Mesendoderm (in vitro differentiated cells): Measurements from ENCODE around the gene DYNC1LI1.
"Not testable (repeated sequence)": the region's sequence is repeated elsewhere in the genome, so short reads cannot be mapped to it uniquely, and the experiment has no call there.

ENCODE experiments used
- DNase-seq: peaks from one replicate; pipeline ENCODE4 v3.0.0; 2013
- H2AK5ac ChIP-seq: 2 replicates; pipeline ENCODE4 v1.6.1; 2013; ENCODE audit warnings: low read length, inconsistent platforms
- H2BK120ac ChIP-seq: 2 replicates; pipeline ENCODE4 v1.6.1; 2013; ENCODE audit warnings: low read depth, mild to moderate bottlenecking, low read length, moderate library complexity, mixed read lengths
- H2BK15ac ChIP-seq: replicated peaks from 2 replicates; pipeline ENCODE4 v1.6.1; 2013; ENCODE audit warnings: low read depth, mild to moderate bottlenecking, moderate library complexity
- H2BK5ac ChIP-seq: 2 replicates; pipeline ENCODE4 v1.6.1; 2013; ENCODE audit warnings: low read length, inconsistent platforms
- H3K18ac ChIP-seq: 2 replicates; pipeline ENCODE4 v1.6.1; 2013; ENCODE audit warnings: mild to moderate bottlenecking, low read length, mixed read lengths
- H3K23ac ChIP-seq: one replicate; pipeline ENCODE4 v1.6.1; 2013; ENCODE audit warnings: low read length
- H3K27ac ChIP-seq: 2 replicates; pipeline ENCODE4 v1.5.1; 2013; ENCODE audit warnings: low read depth, mild to moderate bottlenecking, inconsistent platforms, low read length, moderate library complexity
- H3K27me3 ChIP-seq: 2 replicates; pipeline ENCODE4 v1.6.1; 2013; ENCODE audit warnings: low read length, control low read depth, mild to moderate bottlenecking, inconsistent platforms; ENCODE audit not compliant: insufficient read depth, poor library complexity
- H3K36me3 ChIP-seq: 2 replicates; pipeline ENCODE4 v1.6.1; 2013; ENCODE audit warnings: low read length, inconsistent platforms; ENCODE audit not compliant: control insufficient read depth, insufficient read depth
- H3K4ac ChIP-seq: one replicate; pipeline ENCODE4 v1.6.1; 2013; ENCODE audit warnings: low read depth, mild to moderate bottlenecking, low read length, moderate library complexity
- H3K4me1 ChIP-seq: 2 replicates; pipeline ENCODE4 v1.6.1; 2013; ENCODE audit warnings: low read depth, low read length, inconsistent platforms; ENCODE audit not compliant: control insufficient read depth
- H3K4me2 ChIP-seq: 2 replicates; pipeline ENCODE4 v1.6.1; 2013; ENCODE audit warnings: low read length
- H3K4me3 ChIP-seq: 2 replicates; pipeline ENCODE4 v1.5.1; 2013; ENCODE audit warnings: mild to moderate bottlenecking, low read length
- H3K56ac ChIP-seq: one replicate; pipeline ENCODE4 v1.6.1; 2013; ENCODE audit warnings: low read length
- H3K79me1 ChIP-seq: 2 replicates; pipeline ENCODE4 v1.6.1; 2013; ENCODE audit warnings: low read length, inconsistent platforms
- H3K79me2 ChIP-seq: 2 replicates; pipeline ENCODE4 v1.6.1; 2013; ENCODE audit warnings: mild to moderate bottlenecking, low read length; ENCODE audit not compliant: control insufficient read depth, insufficient read depth
- H3K9ac ChIP-seq: 2 replicates; pipeline ENCODE4 v1.6.1; 2013; ENCODE audit warnings: low read length, inconsistent platforms
- H4K5ac ChIP-seq: one replicate; pipeline ENCODE4 v1.6.1; 2013; ENCODE audit warnings: low read length
- H4K8ac ChIP-seq: one replicate; pipeline ENCODE4 v1.6.1; 2013; ENCODE audit warnings: low read depth, mild to moderate bottlenecking, control low read depth, low read length, moderate library complexity
- WGBS: extraction: QIAGEN DNeasy Blood & Tissue Kit; methylation state at CpG from one replicate; pipeline ENCODE4 v1.1.7; 2013; ENCODE audit warnings: low lambda C conversion rate, missing lambda C conversion rate; ENCODE audit not compliant: insufficient coverage; ENCODE audit errors: extremely low coverage; 5-methylcytosine and 5-hydroxymethylcytosine counted together

DYNC1LI1 gene

GRCh38 chr3:32531010-32531647 is 39.5 kb downstream of the DYNC1LI1 start:
- no peak for DNase-seq
- Histone ChIP-seq H3K56ac (no peak overlapping the region), H3K23ac (no peak overlapping the region), H3K4me3 (no peak overlapping the region), H2BK120ac (no peak overlapping the region), H3K27ac (no peak overlapping the region), H3K79me2 (no peaks in the 10 kb centered on the region), H2BK5ac (no peak overlapping the region), H3K18ac (no peak overlapping the region), H3K79me1 (peaks cover 2% of the 10 kb centered on the region), H3K4me2 (no peak overlapping the region), H3K4ac (no peak overlapping the region), H3K27me3 (no peaks in the 10 kb centered on the region), H3K36me3 (no peaks in the 10 kb centered on the region), H4K5ac (no peak overlapping the region), H3K4me1 (no peaks in the 10 kb centered on the region), H3K9ac (no peak overlapping the region), H2BK15ac (no peak overlapping the region), H2AK5ac (no peak overlapping the region), H4K8ac (no peak overlapping the region)

- no peak overlapping the region for H3K27ac ChIP-seq
- no peaks in the 10 kb centered on the region for H3K79me2 ChIP-seq
- H3K27me3 ChIP-seq = no peaks in the 10 kb centered on the region
- H3K79me1 ChIP-seq = no peaks in the 10 kb centered on the region
- H3K18ac ChIP-seq = no peak overlapping the region
- H3K4ac ChIP-seq = no peak overlapping the region
- no peak overlapping the region for H4K8ac ChIP-seq
- H3K23ac ChIP-seq = no peak overlapping the region
- H2AK5ac ChIP-seq = no peak overlapping the region
- no peak overlapping the region for H2BK120ac ChIP-seq
- no peak overlapping the region for H4K5ac ChIP-seq
- H2BK15ac ChIP-seq = no peak overlapping the region
- no peak overlapping the region for H3K9ac ChIP-seq
- no peak overlapping the region for H3K56ac ChIP-seq
- no peak for DNase-seq
- no peak overlapping the region for H3K4me3 ChIP-seq
- no peak overlapping the region for H3K4me2 ChIP-seq
- H3K4me1 ChIP-seq = no peaks in the 10 kb centered on the region
- H3K36me3 ChIP-seq = no peaks in the 10 kb centered on the region
- H2BK5ac ChIP-seq = no peak overlapping the region
Measured at GRCh38 chr3:32525720-32526119, 44.9 kb downstream of the DYNC1LI1 start.

DNA sequence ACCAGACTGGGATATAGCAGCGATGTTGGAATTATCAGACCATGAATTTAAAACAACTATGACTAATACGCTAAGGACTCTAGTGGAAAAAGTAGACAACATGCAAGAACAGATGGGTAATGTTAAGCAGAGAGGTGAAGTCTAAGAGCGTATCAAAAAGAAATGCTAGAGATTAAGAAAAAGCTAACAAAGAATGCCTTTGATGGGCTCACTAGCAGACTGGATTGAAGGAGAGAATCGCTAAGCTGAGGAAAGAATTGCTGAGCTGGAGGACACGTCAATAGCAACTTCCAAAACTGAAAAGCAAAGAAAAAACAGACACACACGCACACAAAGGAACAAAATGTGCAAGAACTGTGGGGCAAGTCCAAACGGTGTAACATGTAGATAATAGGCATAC is 48.0 kb downstream of the DYNC1LI1 start:
- H4K8ac ChIP-seq = no peak overlapping the region
- no peak overlapping the region for H3K4me3 ChIP-seq
- no peak overlapping the region for H3K9ac ChIP-seq
- no peak overlapping the region for H3K4me2 ChIP-seq
- no CpG with 5 or more reads among the region's 7 CpGs for WGBS
- no peak overlapping the region for H3K23ac ChIP-seq
- DNase-seq = no peak
- H3K56ac ChIP-seq = no peak overlapping the region
- H2BK5ac ChIP-seq = no peak overlapping the region
- H2BK15ac ChIP-seq = no peak overlapping the region
- H4K5ac ChIP-seq = no peak overlapping the region
- H2AK5ac ChIP-seq = no peak overlapping the region
- no peaks in the 10 kb centered on the region for H3K36me3 ChIP-seq
- H3K4ac ChIP-seq = no peak overlapping the region
- H2BK120ac ChIP-seq = no peak overlapping the region
- H3K79me2 ChIP-seq = no peaks in the 10 kb centered on the region
- H3K27ac ChIP-seq = no peak overlapping the region
- H3K4me1 ChIP-seq = no peaks in the 10 kb centered on the region
- no peaks in the 10 kb centered on the region for H3K27me3 ChIP-seq
- H3K18ac ChIP-seq = no peak overlapping the region
- H3K79me1 ChIP-seq = no peaks in the 10 kb centered on the region

DNA sequence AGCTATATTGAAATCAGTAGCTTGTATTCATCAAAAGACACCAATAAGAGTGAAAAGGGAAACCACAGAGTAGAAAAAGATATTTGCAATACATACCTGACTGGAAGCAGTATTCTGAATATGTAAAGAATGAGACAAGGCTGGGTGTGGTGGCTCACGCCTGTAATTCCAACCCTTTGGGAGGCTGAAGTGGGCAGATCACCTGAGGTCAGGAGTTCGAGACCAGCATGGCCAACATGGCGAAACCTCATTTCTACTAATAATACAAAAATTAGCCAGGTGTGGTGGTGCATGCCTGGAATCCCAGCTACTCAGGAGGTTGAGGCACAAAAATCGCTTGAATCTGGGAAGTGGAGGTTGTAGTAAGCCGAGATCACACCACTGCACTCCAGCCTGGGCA is 51.7 kb downstream of the DYNC1LI1 start:
- not testable (repeated sequence) for H2AK5ac ChIP-seq, H3K4ac ChIP-seq, H4K5ac ChIP-seq, H3K27ac ChIP-seq, H3K9ac ChIP-seq, H3K36me3 ChIP-seq, H3K18ac ChIP-seq, H2BK120ac ChIP-seq, H3K4me3 ChIP-seq, H2BK5ac ChIP-seq, H3K79me1 ChIP-seq, H2BK15ac ChIP-seq, H3K79me2 ChIP-seq, H3K56ac ChIP-seq, H4K8ac ChIP-seq, DNase-seq, H3K27me3 ChIP-seq, H3K4me2 ChIP-seq, H3K23ac ChIP-seq, H3K4me1 ChIP-seq
- no CpG with 5 or more reads among the region's 5 CpGs for WGBS

DNA sequence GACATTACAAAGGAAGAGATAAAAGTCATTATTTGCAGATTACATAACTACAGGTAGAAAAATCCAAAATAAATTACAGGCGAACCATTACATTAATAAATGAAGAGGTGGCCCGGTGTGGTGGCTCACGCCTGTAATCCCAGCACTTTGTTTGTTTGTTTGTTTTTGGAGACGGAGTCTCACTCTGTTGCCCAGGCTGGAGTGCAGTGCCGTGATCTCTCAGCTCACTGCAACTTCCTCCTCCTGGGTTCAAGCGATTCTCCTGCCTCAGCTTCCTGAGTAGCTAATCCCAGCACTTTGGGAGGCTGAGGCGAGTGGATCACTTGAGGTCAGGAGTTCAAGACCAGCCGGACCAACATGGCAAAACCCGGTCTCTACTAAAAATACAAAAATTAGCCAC is 53.9 kb downstream of the DYNC1LI1 start:
- WGBS = no CpG with 5 or more reads among the region's 9 CpGs
- H3K9ac ChIP-seq, H2BK15ac ChIP-seq, H3K18ac ChIP-seq, H3K56ac ChIP-seq, H3K23ac ChIP-seq, H3K27me3 ChIP-seq, H3K27ac ChIP-seq, H4K8ac ChIP-seq, H3K79me1 ChIP-seq, H3K79me2 ChIP-seq, H2BK5ac ChIP-seq, H3K4ac ChIP-seq, H2AK5ac ChIP-seq, H3K4me1 ChIP-seq, H3K36me3 ChIP-seq, H2BK120ac ChIP-seq, H3K4me2 ChIP-seq, H4K5ac ChIP-seq, DNase-seq, H3K4me3 ChIP-seq: not testable (repeated sequence)

GRCh38 chr3:32511005-32511404 is 59.7 kb downstream of the DYNC1LI1 start:
- no peak for DNase-seq
- no CpG with 5 or more reads among the region's 2 CpGs for WGBS
- Histone ChIP-seq H2BK120ac (no peak overlapping the region), H3K4me1 (no peaks in the 10 kb centered on the region), H3K79me1 (no peaks in the 10 kb centered on the region), H3K79me2 (no peaks in the 10 kb centered on the region), H4K5ac (no peak overlapping the region), H3K4me3 (no peak overlapping the region), H3K56ac (no peak overlapping the region), H2BK5ac (no peak overlapping the region), H3K4ac (no peak overlapping the region), H3K27me3 (no peaks in the 10 kb centered on the region), H3K36me3 (no peaks in the 10 kb centered on the region), H3K4me2 (no peak overlapping the region), H3K9ac (no peak overlapping the region), H3K18ac (no peak overlapping the region), H2BK15ac (no peak overlapping the region), H4K8ac (no peak overlapping the region), H3K27ac (no peak overlapping the region), H2AK5ac (no peak overlapping the region), H3K23ac (no peak overlapping the region)
